H9 (cell line): ENCODE results near the gene ENAM. TPM values are rescaled to one million over a fixed set of nuclear protein-coding genes. Genes with fewer than 3 reads are reported as not detected.
"Not testable (repeated sequence)": the region's sequence is repeated elsewhere in the genome, so short reads cannot be mapped to it uniquely, and the experiment has no call there.

Source experiments
- DNase-seq: peaks from one replicate; pipeline ENCODE4 v3.0.0-alpha.2; 2017
- H2AFZ ChIP-seq: one replicate; pipeline ENCODE4 v1.6.1; 2013; ENCODE audit warnings: mild to moderate bottlenecking, low read length, control low read depth, moderate library complexity
- H2AK5ac ChIP-seq: 2 replicates; pipeline ENCODE4 v1.6.1; 2013; ENCODE audit warnings: low read length, control low read depth, mixed read lengths; ENCODE audit not compliant: insufficient read length
- H2BK120ac ChIP-seq: one replicate; pipeline ENCODE4 v1.6.1; 2013; ENCODE audit warnings: low read depth, mild to moderate bottlenecking, low read length, control low read depth, inconsistent platforms; ENCODE audit not compliant: poor library complexity, severe bottlenecking
- H2BK12ac ChIP-seq: 2 replicates; pipeline ENCODE4 v1.6.1; 2013; ENCODE audit warnings: low read length, control low read depth, mixed read lengths, low read depth; ENCODE audit not compliant: insufficient read length
- H2BK15ac ChIP-seq: 2 replicates; pipeline ENCODE4 v1.6.1; 2013; ENCODE audit warnings: low read depth, low read length, control low read depth
- H2BK20ac ChIP-seq: one replicate; pipeline ENCODE4 v1.6.1; 2013; ENCODE audit warnings: low read depth, mild to moderate bottlenecking, low read length, control low read depth, inconsistent platforms; ENCODE audit not compliant: poor library complexity, severe bottlenecking
- H2BK5ac ChIP-seq: 2 replicates; pipeline ENCODE4 v1.6.1; 2013; ENCODE audit warnings: low read length, control low read depth, mixed read lengths; ENCODE audit not compliant: insufficient read length
- H3K14ac ChIP-seq: 2 replicates; pipeline ENCODE4 v1.6.1; 2013; ENCODE audit warnings: low read length, control low read depth; ENCODE audit not compliant: insufficient read depth
- H3K18ac ChIP-seq: 2 replicates; pipeline ENCODE4 v1.6.1; 2013; ENCODE audit warnings: low read depth, mild to moderate bottlenecking, mixed read lengths, low read length, control low read depth; ENCODE audit not compliant: insufficient read length
- H3K23ac ChIP-seq: 2 replicates; pipeline ENCODE4 v1.6.1; 2013; ENCODE audit warnings: low read length, control low read depth, mixed read lengths, low read depth; ENCODE audit not compliant: insufficient read length
- H3K23me2 ChIP-seq: 2 replicates; pipeline ENCODE4 v1.6.1; 2013; ENCODE audit warnings: low read depth, mild to moderate bottlenecking, mixed read lengths, low read length, control low read depth; ENCODE audit not compliant: insufficient read length, poor library complexity, severe bottlenecking
- H3K27ac ChIP-seq: 2 replicates; pipeline ENCODE4 v1.5.1; 2013; ENCODE audit warnings: low read length, control low read depth, mixed read lengths, low read depth; ENCODE audit not compliant: insufficient read length
- H3K27me3 ChIP-seq: 2 replicates; pipeline ENCODE4 v1.6.1; 2013; ENCODE audit warnings: low read length, control low read depth, inconsistent platforms; ENCODE audit not compliant: insufficient read depth
- H3K4ac ChIP-seq: 2 replicates; pipeline ENCODE4 v1.6.1; 2013; ENCODE audit warnings: low read depth, mild to moderate bottlenecking, control low read depth, inconsistent platforms, low read length, moderate library complexity
- H3K4me1 ChIP-seq: 2 replicates; pipeline ENCODE4 v1.6.1; 2013; ENCODE audit warnings: low read length, control low read depth, inconsistent platforms; ENCODE audit not compliant: insufficient read depth
- H3K4me2 ChIP-seq: 2 replicates; pipeline ENCODE4 v1.6.1; 2013; ENCODE audit warnings: low read length, control low read depth, mixed read lengths; ENCODE audit not compliant: insufficient read length, insufficient read depth
- H3K56ac ChIP-seq: 2 replicates; pipeline ENCODE4 v1.6.1; 2013; ENCODE audit warnings: low read depth, mild to moderate bottlenecking, mixed read lengths, low read length, control low read depth; ENCODE audit not compliant: insufficient read length
- H3K79me1 ChIP-seq: 2 replicates; pipeline ENCODE4 v1.6.1; 2013; ENCODE audit warnings: low read depth, mild to moderate bottlenecking, moderate library complexity, low read length, control low read depth, inconsistent platforms; ENCODE audit not compliant: insufficient read depth, poor library complexity, severe bottlenecking
- H3K79me2 ChIP-seq: 2 replicates; pipeline ENCODE4 v1.6.1; 2013; ENCODE audit warnings: low read length, control low read depth, inconsistent platforms; ENCODE audit not compliant: insufficient read depth
- H3K9ac ChIP-seq: 2 replicates; pipeline ENCODE4 v1.6.1; 2013; ENCODE audit warnings: low read length, control low read depth, mixed read lengths; ENCODE audit not compliant: insufficient read length; ENCODE audit errors: extremely low read depth
- H3K9me3 ChIP-seq: one replicate; pipeline ENCODE4 v1.6.1; 2013; ENCODE audit warnings: low read depth, low read length, inconsistent platforms; ENCODE audit not compliant: control insufficient read depth
- H3T11ph ChIP-seq: one replicate; pipeline ENCODE4 v1.6.1; 2013; ENCODE audit warnings: mild to moderate bottlenecking, low read length, control low read depth, inconsistent platforms
- H4K20me1 ChIP-seq: one replicate; pipeline ENCODE4 v1.6.1; 2013; ENCODE audit not compliant: control insufficient read depth, insufficient read length, insufficient read depth
- H4K5ac ChIP-seq: 2 replicates; pipeline ENCODE4 v1.6.1; 2013; ENCODE audit warnings: low read depth, mild to moderate bottlenecking, mixed read lengths, low read length, control low read depth; ENCODE audit not compliant: insufficient read length
- H4K8ac ChIP-seq: replicated peaks from 2 replicates; pipeline ENCODE4 v1.6.1; 2013; ENCODE audit warnings: low read length, control low read depth, mixed read lengths, low read depth; ENCODE audit not compliant: insufficient read length
- H4K91ac ChIP-seq: 2 replicates; pipeline ENCODE4 v1.6.1; 2013; ENCODE audit warnings: low read depth, mild to moderate bottlenecking, moderate library complexity, mixed read lengths, low read length, control low read depth; ENCODE audit not compliant: insufficient read length
- H3K27ac Mint-ChIP-seq, 3 experiments: 2 replicates in 2 of 3; 3 replicates in 1 of 3; pipeline ENCODE4 v1.8.0; 2020 to 2021; ENCODE audit warnings: mixed read lengths in 3 of 3, mild to moderate bottlenecking in 1 of 3, moderate library complexity in 1 of 3
- H3K27me3 Mint-ChIP-seq: 2 replicates; pipeline ENCODE4 v1.8.0; 2021; ENCODE audit warnings: low read depth, mild to moderate bottlenecking, moderate library complexity, mixed read lengths
- H3K36me3 Mint-ChIP-seq, 3 experiments: 2 replicates in 2 of 3; 3 replicates in 1 of 3; pipeline ENCODE4 v1.8.0; 2020 to 2021; ENCODE audit warnings: low read depth in 3 of 3, mixed read lengths in 3 of 3; ENCODE audit not compliant: insufficient read depth in 1 of 3
- H3K4me1 Mint-ChIP-seq, 2 experiments: 2 replicates each; pipeline ENCODE4 v1.8.0; 2020; ENCODE audit warnings: mixed read lengths in 2 of 2
- H3K4me3 Mint-ChIP-seq, 2 experiments: 2 replicates in 1 of 2; 3 replicates in 1 of 2; pipeline ENCODE4 v1.8.0; 2020 to 2021; ENCODE audit warnings: mild to moderate bottlenecking in 2 of 2, mixed read lengths in 2 of 2, moderate library complexity in 1 of 2
- H3K9me3 Mint-ChIP-seq, 2 experiments: 2 replicates in 1 of 2; 3 replicates in 1 of 2; pipeline ENCODE4 v1.8.0; 2020; ENCODE audit warnings: mild to moderate bottlenecking in 2 of 2, mixed read lengths in 2 of 2, moderate library complexity in 1 of 2
- CTCF ChIP-seq: fragments of 200-600 bp; sonication (generic); conservative IDR thresholded peaks from 3 replicates; pipeline ENCODE4 v1.8.0; 2021; ENCODE audit warnings: antibody characterized with exemption, mild to moderate bottlenecking
- WGBS: extraction: QIAGEN DNeasy Blood & Tissue Kit; methylation state at CpG from one replicate; pipeline ENCODE4 v1.1.7; 2013; ENCODE audit warnings: missing lambda C conversion rate, low lambda C conversion rate, mixed read lengths; ENCODE audit not compliant: insufficient read length; ENCODE audit errors: extremely low coverage; 5-methylcytosine and 5-hydroxymethylcytosine counted together
- total RNA-seq: library from RNA; stranded (reverse); gene quantifications from 2 replicates; pipeline ENCODE4 v1.2.1, GENCODE V29; 2021

The ENAM gene
- total RNA-seq, 1 experiment from 2014 or later = not detected

DNA sequence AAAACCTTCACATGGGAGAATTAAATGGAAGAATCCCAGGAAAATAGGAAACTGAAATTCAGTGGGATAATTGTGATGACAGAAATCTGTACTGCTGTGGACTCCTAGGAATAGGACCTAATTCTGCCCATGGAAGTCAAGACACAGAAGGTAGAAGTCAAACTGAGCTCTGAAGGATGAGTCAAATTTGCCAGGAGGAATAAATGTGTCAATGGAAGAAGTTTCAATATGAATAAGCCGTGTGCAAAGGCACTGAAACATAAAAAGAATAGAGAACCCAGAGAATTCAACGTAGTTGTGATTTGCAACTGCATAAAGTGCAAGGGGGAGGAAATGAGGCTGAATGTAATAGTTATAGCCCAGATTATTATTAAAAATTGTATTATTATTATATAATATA lies 11.6 kb downstream of the ENAM start:
- Histone ChIP-seq H2BK120ac (no peak overlapping the region), H3K18ac (no peak overlapping the region), H3K79me1 (no peaks in the 10 kb centered on the region), H3K4me1 (no peaks in the 10 kb centered on the region), H3K79me2 (no peaks in the 10 kb centered on the region), H3K23me2 (no peaks in the 10 kb centered on the region), H3T11ph (no peak overlapping the region), H4K5ac (no peak overlapping the region), H3K4me2 (no peak overlapping the region), H3K56ac (no peak overlapping the region), H2BK20ac (no peak overlapping the region), H4K8ac (no peak overlapping the region), H4K20me1 (no peaks in the 10 kb centered on the region), H2BK15ac (no peak overlapping the region), H2AK5ac (no peak overlapping the region), H3K9me3 (no peaks in the 10 kb centered on the region), H3K27ac (no peak overlapping the region), H3K27me3 (no peaks in the 10 kb centered on the region), H2BK12ac (no peak overlapping the region), H2BK5ac (no peak overlapping the region), H3K4ac (no peak overlapping the region), H3K14ac (no peak overlapping the region), H2AFZ (no peak overlapping the region), H3K9ac (no peak overlapping the region), H4K91ac (no peak overlapping the region), H3K23ac (no peak overlapping the region)
- no CpG with 5 or more reads among the region's 2 CpGs for WGBS
- H3K27ac Mint-ChIP-seq = no peak overlapping the region
- H3K4me1 Mint-ChIP-seq = no peaks in the 10 kb centered on the region
- no peak overlapping the region for H3K4me3 Mint-ChIP-seq
- no peaks in the 10 kb centered on the region for H3K36me3 Mint-ChIP-seq
- TF ChIP-seq CTCF = no peak
- no peaks in the 10 kb centered on the region; the same call in 1 of the 2 replicates for H3K27me3 Mint-ChIP-seq
- no peaks in the 10 kb centered on the region; a peak in 1 of 5 replicates for H3K9me3 Mint-ChIP-seq
- DNase-seq = no peak

GRCh38 chr4:70650741-70651140 lies 22.2 kb downstream of the ENAM start:
- H2BK20ac ChIP-seq = not testable (repeated sequence)

More at GRCh38 chr4:70650741-70651140, 22.2 kb downstream of the ENAM start:
- not testable (repeated sequence) for H4K20me1 ChIP-seq, H2BK5ac ChIP-seq, H3K27me3 Mint-ChIP-seq, H2AFZ ChIP-seq, H3K9me3 ChIP-seq, H3K4me3 Mint-ChIP-seq, H4K8ac ChIP-seq, H3K18ac ChIP-seq, H3K56ac ChIP-seq, H3K4me2 ChIP-seq, H3K23me2 ChIP-seq, H4K5ac ChIP-seq, H3K9ac ChIP-seq, H2BK15ac ChIP-seq, H3K79me1 ChIP-seq, H3K9me3 Mint-ChIP-seq, H3K4me1 Mint-ChIP-seq, H3K27ac ChIP-seq, H3K14ac ChIP-seq, H3K23ac ChIP-seq, H2BK12ac ChIP-seq, H3K79me2 ChIP-seq, H3K4me1 ChIP-seq, H3K27ac Mint-ChIP-seq, H3K36me3 Mint-ChIP-seq, H2BK120ac ChIP-seq, H3K4ac ChIP-seq, H2AK5ac ChIP-seq, H3K27me3 ChIP-seq, H3T11ph ChIP-seq, H4K91ac ChIP-seq, DNase-seq
- no CpG with 5 or more reads among the region's 4 CpGs for WGBS
